VCaP (cell line): ENCODE results near the gene CC2D1A.
A peak's percentile ranks its signal among the peaks of the same experiment; 100 is the strongest.

Source experiments
- H3K27ac ChIP-seq: fragments of 450-650 bp; 2 replicates; pipeline ENCODE4 v1.5.1; 2017
- TF ChIP-seq, protein P1 (sequence below): fragments of 450-650 bp; conservative IDR thresholded peaks from 2 replicates; pipeline ENCODE4 v1.5.1; 2017; ENCODE audit warnings: mild to moderate bottlenecking, moderate library complexity

The CC2D1A gene

DNA sequence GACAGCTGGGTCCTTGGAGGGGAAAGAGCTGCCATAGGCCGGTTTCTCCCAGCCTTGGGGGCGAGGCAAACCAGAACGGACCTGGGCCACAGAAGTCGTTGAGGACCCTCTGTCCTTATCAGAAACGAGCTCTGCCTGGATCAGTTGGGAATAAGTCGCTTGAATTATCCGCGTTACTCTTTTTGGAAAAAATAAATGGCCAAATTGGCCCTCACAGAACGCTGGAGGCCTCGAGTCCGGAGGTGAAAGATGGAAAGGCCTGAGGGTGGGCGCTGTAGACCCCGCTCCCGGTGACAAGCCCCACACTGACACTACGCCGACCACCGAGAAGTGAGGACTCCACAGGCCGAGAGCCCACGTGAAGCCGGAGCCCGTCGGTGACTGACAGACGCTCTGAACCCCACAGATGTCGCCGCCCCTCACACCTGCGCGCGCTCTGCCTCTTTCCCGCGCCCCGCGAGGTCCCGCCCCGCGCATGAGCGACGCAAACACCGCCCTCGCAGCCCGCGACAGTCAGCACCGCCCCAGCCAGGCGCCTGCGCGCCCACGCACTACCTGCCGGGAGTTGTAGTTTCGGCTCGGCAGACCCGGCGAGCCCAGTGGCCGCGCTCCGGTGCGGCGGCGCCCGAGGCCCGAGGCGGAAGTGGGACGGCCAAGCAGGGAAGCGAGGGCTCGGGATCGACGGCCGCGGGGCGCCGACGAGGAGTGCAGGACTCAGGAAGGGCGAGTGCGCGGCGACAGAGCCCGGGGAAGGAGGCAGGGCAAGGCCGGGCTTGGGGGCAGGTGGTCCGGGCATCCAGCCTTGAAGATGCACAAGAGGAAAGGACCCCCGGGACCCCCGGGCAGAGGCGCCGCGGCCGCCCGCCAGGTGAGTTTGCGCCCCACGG lies at the start of gene CC2D1A, which contains the start of gene BRME1:
TSS of gene CC2D1A (plus strand) at position 568 of the 887 bp plus-strand sequence. CDS start at position 809, 241 bp downstream.
TSS of gene BRME1 (minus strand) at position 484 of the 887 bp plus-strand sequence. CDS start 1,225 bp downstream, outside the sequence.
- peak within 1 kb of the TSS; percentile 80 for H3K27ac ChIP-seq
- TF ChIP-seq, protein P1, sequence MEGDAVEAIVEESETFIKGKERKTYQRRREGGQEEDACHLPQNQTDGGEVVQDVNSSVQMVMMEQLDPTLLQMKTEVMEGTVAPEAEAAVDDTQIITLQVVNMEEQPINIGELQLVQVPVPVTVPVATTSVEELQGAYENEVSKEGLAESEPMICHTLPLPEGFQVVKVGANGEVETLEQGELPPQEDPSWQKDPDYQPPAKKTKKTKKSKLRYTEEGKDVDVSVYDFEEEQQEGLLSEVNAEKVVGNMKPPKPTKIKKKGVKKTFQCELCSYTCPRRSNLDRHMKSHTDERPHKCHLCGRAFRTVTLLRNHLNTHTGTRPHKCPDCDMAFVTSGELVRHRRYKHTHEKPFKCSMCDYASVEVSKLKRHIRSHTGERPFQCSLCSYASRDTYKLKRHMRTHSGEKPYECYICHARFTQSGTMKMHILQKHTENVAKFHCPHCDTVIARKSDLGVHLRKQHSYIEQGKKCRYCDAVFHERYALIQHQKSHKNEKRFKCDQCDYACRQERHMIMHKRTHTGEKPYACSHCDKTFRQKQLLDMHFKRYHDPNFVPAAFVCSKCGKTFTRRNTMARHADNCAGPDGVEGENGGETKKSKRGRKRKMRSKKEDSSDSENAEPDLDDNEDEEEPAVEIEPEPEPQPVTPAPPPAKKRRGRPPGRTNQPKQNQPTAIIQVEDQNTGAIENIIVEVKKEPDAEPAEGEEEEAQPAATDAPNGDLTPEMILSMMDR = no peak

DNA sequence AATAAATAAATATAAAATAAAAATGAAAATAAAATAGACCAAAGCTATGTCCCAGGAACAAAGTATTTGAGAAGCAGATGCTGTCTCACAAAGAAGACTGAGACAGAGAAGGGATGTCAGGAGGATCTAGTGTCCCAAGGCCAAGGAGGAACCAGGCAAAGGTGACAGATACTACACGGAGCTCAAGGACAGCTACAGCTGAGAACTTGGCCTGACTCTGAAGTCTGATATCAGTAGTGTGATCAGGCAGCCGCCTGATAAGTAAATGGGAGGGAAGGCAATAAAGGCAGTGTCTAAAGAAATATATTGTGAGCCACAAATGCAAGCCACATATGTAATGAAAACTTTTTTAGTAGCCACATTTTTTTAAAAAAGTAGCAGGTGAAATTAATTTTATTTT lies 49.5 kb upstream of the CC2D1A start:
- TF ChIP-seq, protein P1 = no peak
- H3K27ac ChIP-seq = no peak overlapping the region

DNA sequence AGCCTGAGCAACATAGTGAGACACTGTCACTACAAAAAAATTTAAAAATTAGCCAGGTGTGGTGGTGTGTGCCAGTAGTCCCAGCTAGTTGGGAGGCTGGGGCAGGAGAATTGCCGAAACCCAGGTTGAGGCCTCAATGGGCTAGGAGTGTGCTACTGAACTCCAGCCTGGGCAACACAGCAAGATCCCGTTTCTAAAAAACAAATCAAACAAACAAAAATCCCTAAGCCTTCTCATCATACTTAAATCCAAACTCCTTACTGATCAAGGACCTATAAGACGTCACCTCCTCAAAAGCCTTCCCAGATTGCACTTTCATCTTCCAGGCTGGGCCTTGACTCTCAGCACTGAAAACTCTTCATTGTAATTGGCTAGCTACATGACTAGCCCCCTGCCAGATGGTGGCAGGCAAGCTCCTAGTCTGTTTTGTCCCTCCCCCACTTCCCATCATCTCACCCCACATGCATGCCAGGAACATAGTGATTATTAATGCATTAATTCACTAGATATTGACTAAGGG lies 46.6 kb upstream of the CC2D1A start:
- H3K27ac ChIP-seq = no peak overlapping the region
- TF ChIP-seq, protein P1 = no peak

DNA sequence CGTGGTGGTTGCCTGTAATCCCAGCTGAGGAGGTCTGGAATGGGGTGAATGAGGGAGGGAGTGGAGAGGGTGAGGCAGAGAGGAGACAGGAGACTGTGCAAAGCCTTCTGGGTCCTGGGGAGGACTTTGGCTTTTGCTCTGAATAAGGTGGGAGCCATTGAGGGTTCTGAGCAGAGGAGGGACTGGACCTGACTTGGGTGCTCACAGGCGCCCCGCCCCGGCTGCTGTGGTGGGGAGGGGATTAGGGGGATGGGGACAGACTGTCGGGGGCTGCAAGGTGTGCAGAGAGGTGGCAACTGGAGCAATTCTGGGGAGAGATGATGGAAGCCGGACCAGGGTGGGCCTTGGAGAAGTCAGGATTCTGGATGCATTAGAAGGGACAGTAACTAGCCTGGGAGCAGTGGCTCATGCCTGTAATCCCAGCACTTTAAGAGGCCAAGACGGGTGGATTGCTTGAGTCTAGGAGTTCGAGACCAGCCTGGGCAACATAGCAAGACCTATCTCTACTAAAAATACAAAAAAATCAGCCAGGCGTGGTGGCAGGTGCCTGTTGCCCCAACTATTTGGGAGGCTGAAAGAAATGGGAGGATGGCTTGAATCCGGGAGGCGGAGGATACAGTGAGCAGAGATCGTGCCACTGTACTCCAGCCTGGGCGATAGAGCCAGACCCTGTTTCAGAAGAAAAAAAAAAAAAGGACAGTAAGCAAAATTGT lies 45.2 kb upstream of the CC2D1A start:
- TF ChIP-seq, protein P1 = no peak
- no peak overlapping the region for H3K27ac ChIP-seq

DNA sequence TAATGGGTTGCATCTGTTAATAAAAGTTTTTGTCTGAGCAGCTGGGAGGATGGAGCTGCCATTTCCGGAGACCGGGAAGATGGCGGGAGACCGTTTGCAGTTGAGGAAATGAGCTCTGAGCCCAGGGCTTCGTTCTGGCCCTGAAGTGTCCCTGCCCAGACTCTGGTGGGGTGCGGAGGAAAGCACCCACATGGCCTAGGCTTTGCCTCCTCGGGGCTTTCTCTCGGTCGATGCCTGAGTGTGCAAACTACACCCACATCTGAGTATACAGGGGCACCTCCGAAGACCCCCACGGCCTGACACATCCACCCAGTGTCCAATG lies 44.6 kb upstream of the CC2D1A start:
- TF ChIP-seq, protein P1 = no peak
- H3K27ac ChIP-seq = no peak overlapping the region

DNA sequence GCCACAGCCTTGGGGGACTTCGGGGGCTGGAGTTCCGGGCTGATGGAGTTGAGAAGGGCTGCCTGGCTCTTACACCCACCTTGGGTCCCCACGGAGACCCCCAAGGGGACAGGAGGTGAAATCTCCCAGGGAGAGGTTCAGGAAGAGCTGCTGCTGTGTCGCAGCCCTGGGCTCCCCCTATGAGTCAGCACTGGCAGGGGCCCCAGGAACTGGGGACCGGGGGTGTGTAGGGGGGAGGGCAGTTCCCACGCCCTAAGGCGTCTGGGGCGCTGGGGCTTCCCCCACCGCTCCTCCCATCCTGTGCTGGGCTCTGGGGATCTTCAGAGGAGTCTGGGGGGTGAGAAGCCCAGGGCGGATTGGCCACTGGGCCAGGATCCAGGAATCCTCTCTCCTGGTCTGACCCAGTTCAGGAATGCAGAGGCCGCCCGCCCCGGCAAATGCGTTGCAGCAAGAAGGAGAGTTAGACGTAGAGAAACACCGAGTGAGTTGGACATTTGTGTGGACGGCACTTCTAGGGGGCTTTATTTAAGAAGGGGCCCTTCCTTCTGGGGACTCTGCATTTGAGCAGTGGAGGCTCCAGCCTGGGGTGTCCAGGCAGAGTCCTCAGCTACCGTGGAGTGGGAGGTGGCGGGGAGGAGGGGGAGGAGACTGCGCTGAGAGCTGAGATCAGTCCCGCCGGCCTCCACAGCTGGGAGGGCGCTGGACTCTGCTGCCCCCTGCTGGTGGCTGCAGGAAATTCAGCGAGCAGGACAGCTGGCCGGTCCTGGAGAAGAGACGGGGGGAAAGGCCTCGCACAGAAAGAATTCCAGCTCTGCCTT lies 44.1 kb upstream of the CC2D1A start:
- TF ChIP-seq, protein P1 = peak; percentile 98
- H3K27ac ChIP-seq = no peak overlapping the region; the same call in 1 of the 2 replicates
